Endothelial cell of hepatic sinusoid (primary cell): ENCODE results near the gene CTXND1.
"Not testable (repeated sequence)": the region's sequence is repeated elsewhere in the genome, so short reads cannot be mapped to it uniquely, and the experiment has no call there.

Experiments
- in situ Hi-C: cut with HindIII; loops from 2 replicates; pipeline ENCODE4 v1.10.0; 2017; ENCODE audit warnings: low sequenced_read_pairs

Gene CTXND1

GRCh38 chr15:80161468-80162016, 90.5 kb downstream of the CTXND1 start:
- in situ Hi-C loops: no loop called here

GRCh38 chr15:80160570-80161156, 91.3 kb downstream of the CTXND1 start:
- in situ Hi-C loops: no loop called here

GRCh38 chr15:80159811-80160569, 92.0 kb downstream of the CTXND1 start:
- in situ Hi-C loops: no loop called here

GRCh38 chr15:80159301-80159700, 92.7 kb downstream of the CTXND1 start:
- in situ Hi-C loops: no loop called here

GRCh38 chr15:80157215-80157614, 94.8 kb downstream of the CTXND1 start:
- in situ Hi-C loops: no loop called here

GRCh38 chr15:80156176-80156720, 95.8 kb downstream of the CTXND1 start:
- in situ Hi-C loops: no loop called here

GRCh38 chr15:80155378-80156175, 96.4 kb downstream of the CTXND1 start:
- in situ Hi-C loops: not testable (repeated sequence)

GRCh38 chr15:80155001-80155377, 97.0 kb downstream of the CTXND1 start:
- in situ Hi-C loops: no loop called here

GRCh38 chr15:80154336-80154735, 97.7 kb downstream of the CTXND1 start:
- in situ Hi-C loops: no loop called here

- in situ Hi-C loops: no loop called here
These were observed 98.1 kb downstream of the CTXND1 start for GRCh38 chr15:80153900-80154299.

GRCh38 chr15:80152896-80153876, 98.8 kb downstream of the CTXND1 start, which contains the start of gene FAH:
Gene FAH, plus strand, starts transcription at chr15:80152999. Its CDS starts 56 bp downstream, at chr15:80153055.
- in situ Hi-C loops: no loop called here

GRCh38 chr15:80152180-80152895, 99.7 kb downstream of the CTXND1 start:
- in situ Hi-C loops: no loop called here

GRCh38 chr15:80151576-80151975, 100.4 kb downstream of the CTXND1 start:
- in situ Hi-C loops: no loop called here

- in situ Hi-C loops: no loop called here
These were observed 100.9 kb downstream of the CTXND1 start for GRCh38 chr15:80151148-80151547.
